Right lobe of liver (tissue), 4 donors: ENCODE measurements around the gene IGSF6.

Experiments used
- POLR2A ChIP-seq: fragments of 450-650 bp; IDR thresholded peaks from one replicate; pipeline ENCODE4 v1.6.1; 2017; ENCODE audit warnings: antibody characterized with exemption, mild to moderate bottlenecking
- TF ChIP-seq, protein P1 (sequence below), 4 donors: fragments of 200-600 bp in 3 of 4; fragments of 450-650 bp in 1 of 4; IDR thresholded peaks; one replicate each; pipeline versions ENCODE4 v1.5.1 to v1.8.0; 2016 to 2022; ENCODE audit warnings: antibody characterized with exemption in 4 of 4, mild to moderate bottlenecking in 2 of 4
- donor health status: DM: no; HTN: no; CAD: no.
- donor health status: DM: no; HTN: no; CAD: no.
- donor health status: DM: no; HTN: yes; CAD: no.

DNA sequence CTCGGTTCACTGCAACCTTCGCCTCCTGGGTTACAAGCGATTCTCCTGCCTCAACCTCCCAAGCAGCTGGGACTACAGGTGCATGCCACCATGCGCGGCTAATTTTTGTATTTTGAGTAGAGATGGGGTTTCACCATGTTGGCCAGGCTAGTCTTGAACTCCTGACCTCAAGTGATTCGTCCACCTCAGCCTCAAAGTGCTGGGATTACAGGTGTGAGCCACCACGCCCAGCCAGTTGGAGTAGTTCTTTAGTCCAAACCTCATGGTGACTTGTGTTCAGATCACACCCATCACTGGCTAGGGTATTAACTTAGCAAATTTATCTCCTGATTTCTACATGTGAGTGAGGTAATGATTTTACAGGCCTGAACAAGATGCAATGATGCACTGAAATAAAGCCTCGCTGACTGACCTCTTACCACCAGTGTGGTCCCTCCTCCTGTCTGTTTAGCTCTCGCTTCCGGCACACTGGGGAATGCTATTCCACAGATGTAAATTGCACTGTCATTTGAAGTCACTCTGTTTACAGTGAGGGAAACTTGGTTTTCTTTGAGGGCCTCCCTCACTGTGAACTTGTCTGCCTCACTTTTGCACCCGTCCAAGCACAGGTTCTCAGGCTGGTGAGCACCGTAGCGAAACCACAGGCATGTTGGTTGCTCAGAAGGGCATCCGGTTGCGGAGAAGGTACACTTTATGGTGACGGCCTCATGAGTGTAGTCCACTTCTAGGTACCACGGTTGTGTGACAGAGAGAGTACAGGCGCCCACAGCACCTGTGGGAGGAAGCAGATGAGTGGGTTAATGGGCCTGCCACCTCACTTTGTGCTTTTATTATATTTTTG is 5.5 kb downstream of the IGSF6 start:
- TF ChIP-seq, protein P1, sequence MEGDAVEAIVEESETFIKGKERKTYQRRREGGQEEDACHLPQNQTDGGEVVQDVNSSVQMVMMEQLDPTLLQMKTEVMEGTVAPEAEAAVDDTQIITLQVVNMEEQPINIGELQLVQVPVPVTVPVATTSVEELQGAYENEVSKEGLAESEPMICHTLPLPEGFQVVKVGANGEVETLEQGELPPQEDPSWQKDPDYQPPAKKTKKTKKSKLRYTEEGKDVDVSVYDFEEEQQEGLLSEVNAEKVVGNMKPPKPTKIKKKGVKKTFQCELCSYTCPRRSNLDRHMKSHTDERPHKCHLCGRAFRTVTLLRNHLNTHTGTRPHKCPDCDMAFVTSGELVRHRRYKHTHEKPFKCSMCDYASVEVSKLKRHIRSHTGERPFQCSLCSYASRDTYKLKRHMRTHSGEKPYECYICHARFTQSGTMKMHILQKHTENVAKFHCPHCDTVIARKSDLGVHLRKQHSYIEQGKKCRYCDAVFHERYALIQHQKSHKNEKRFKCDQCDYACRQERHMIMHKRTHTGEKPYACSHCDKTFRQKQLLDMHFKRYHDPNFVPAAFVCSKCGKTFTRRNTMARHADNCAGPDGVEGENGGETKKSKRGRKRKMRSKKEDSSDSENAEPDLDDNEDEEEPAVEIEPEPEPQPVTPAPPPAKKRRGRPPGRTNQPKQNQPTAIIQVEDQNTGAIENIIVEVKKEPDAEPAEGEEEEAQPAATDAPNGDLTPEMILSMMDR (IDR thresholded peaks at IDR 0.05), result no peak
- TF ChIP-seq POLR2A, result no peak
